Thymus (tissue), 11 donors: Measurements from ENCODE around the gene KDM2B. TPM values are rescaled to one million over a fixed set of nuclear protein-coding genes. Genes with fewer than 3 reads are reported as not detected.
"Not testable (repeated sequence)": the region's sequence is repeated elsewhere in the genome, so short reads cannot be mapped to it uniquely, and the experiment has no call there.

ENCODE experiments used
- DNase-seq, 9 donors: peaks; one replicate each; pipeline ENCODE4 v3.0.0-alpha.2; 2013; ENCODE audit warnings: low spot score in 9 of 9, low read depth in 6 of 9, missing footprints in 1 of 9
- H3K27ac ChIP-seq, 2 donors: one replicate each; pipeline ENCODE4 v1.5.1; 2013; ENCODE audit warnings: control low read depth in 1 of 2, low read depth in 1 of 2, low read length in 1 of 2, mild to moderate bottlenecking in 1 of 2, moderate library complexity in 1 of 2
- H3K27me3 ChIP-seq, 2 donors: one replicate each; pipeline ENCODE4 v1.5.1; 2013; ENCODE audit warnings: low read length in 1 of 2; ENCODE audit not compliant: control insufficient read depth in 2 of 2, insufficient read depth in 1 of 2
- H3K36me3 ChIP-seq, 2 donors: one replicate each; pipeline ENCODE4 v1.5.1; 2013; ENCODE audit warnings: low read length in 1 of 2, mild to moderate bottlenecking in 1 of 2, moderate library complexity in 1 of 2; ENCODE audit not compliant: control insufficient read depth in 2 of 2, insufficient read depth in 2 of 2
- H3K4me1 ChIP-seq, 2 donors: one replicate each; pipeline ENCODE4 v1.5.1; 2013; ENCODE audit warnings: low read length in 2 of 2; ENCODE audit not compliant: control insufficient read depth in 2 of 2, insufficient read depth in 2 of 2
- H3K4me3 ChIP-seq, 2 donors: one replicate each; pipeline ENCODE4 v1.5.1; 2013; ENCODE audit warnings: low read length in 2 of 2, control low read depth in 1 of 2, mild to moderate bottlenecking in 1 of 2
- H3K9me3 ChIP-seq, 2 donors: one replicate each; pipeline ENCODE4 v1.5.1; 2013; ENCODE audit warnings: low read length in 1 of 2, mild to moderate bottlenecking in 1 of 2; ENCODE audit not compliant: control insufficient read depth in 2 of 2, insufficient read depth in 1 of 2
- WGBS: extraction: QIAGEN DNeasy Blood & Tissue Kit; methylation state at CpG from one replicate; pipeline ENCODE4 v1.1.7; 2013; 5-methylcytosine and 5-hydroxymethylcytosine counted together
- polyA plus RNA-seq: library from polyadenylated mRNA; stranded (reverse); fragments of 200-250 nt; gene quantifications from one replicate; pipeline ENCODE4 v1.2.3, GENCODE V29; 2013
- total RNA-seq: library from RNA; stranded (reverse); fragments of 120-200 nt; gene quantifications from one replicate; pipeline ENCODE4 v1.2.4, GENCODE V29; 2013
- donor health status: healthy.

Gene KDM2B
- total and polyA plus RNA-seq, 2 donors = 25.9 to 26.4 TPM

GRCh38 chr12:121490401-121491281 lies 90.2 kb downstream of the KDM2B start:
- Histone ChIP-seq H3K4me1 (peaks cover 10 to 22% of the 10 kb centered on the region in 2 donors), H3K9me3 (no peaks in the 10 kb centered on the region), H3K4me3 (peak overlapping the region in 1 of 2 donors; percentile 41), H3K27me3 (no peaks in the 10 kb centered on the region), H3K27ac (peak overlapping the region; percentile 31 to 81), H3K36me3 (peaks cover 16 to 17% of the 10 kb centered on the region in 2 donors)
- DNase-seq = peak in 6 of 9 donors; percentile 34 to 83 (median 55)
- WGBS = 39% methylated on average over 15 of the region's 15 CpGs

- Histone ChIP-seq H3K9me3 (no peaks in the 10 kb centered on the region), H3K27ac (no peak overlapping the region), H3K4me1 (peaks cover 10 to 22% of the 10 kb centered on the region in 2 donors), H3K36me3 (peaks cover 13 to 16% of the 10 kb centered on the region in 2 donors), H3K4me3 (no peak overlapping the region), H3K27me3 (no peaks in the 10 kb centered on the region)
- 95% methylated on average over 16 of the region's 16 CpGs for WGBS
- no peak for DNase-seq
These were observed 90.9 kb downstream of the KDM2B start for GRCh38 chr12:121489874-121490273.

- H3K9me3 ChIP-seq = no peaks in the 10 kb centered on the region
- no peak overlapping the region for H3K27ac ChIP-seq
- peaks cover 0 to 3% of the 10 kb centered on the region in 2 donors for H3K4me1 ChIP-seq
- no peak for DNase-seq
- H3K36me3 ChIP-seq = peaks cover 15 to 18% of the 10 kb centered on the region in 2 donors
- 98% methylated on average over 6 of the region's 6 CpGs for WGBS
- no peak overlapping the region for H3K4me3 ChIP-seq
- no peaks in the 10 kb centered on the region for H3K27me3 ChIP-seq
These were observed 95.9 kb downstream of the KDM2B start for GRCh38 chr12:121484967-121485366.

- WGBS = 98% methylated on average over 5 of the region's 5 CpGs
- DNase-seq, H3K27me3 ChIP-seq, H3K27ac ChIP-seq, H3K4me3 ChIP-seq, H3K4me1 ChIP-seq, H3K9me3 ChIP-seq: not testable (repeated sequence)
- H3K36me3 ChIP-seq = peaks cover 12 to 14% of the 10 kb centered on the region in 2 donors
These were observed 96.3 kb downstream of the KDM2B start for GRCh38 chr12:121484564-121484963.

- H3K9me3 ChIP-seq = no peaks in the 10 kb centered on the region
- H3K4me3 ChIP-seq = no peak overlapping the region
- no peak overlapping the region for H3K27ac ChIP-seq
- no peak for DNase-seq
- peaks cover 10 to 14% of the 10 kb centered on the region in 2 donors for H3K36me3 ChIP-seq
- H3K27me3 ChIP-seq = no peaks in the 10 kb centered on the region
- no peaks in the 10 kb centered on the region for H3K4me1 ChIP-seq
- WGBS = 96% methylated on average over 4 of the region's 4 CpGs
These were observed 96.9 kb downstream of the KDM2B start for GRCh38 chr12:121483949-121484348.

GRCh38 chr12:121476477-121476876 lies 104.3 kb downstream of the KDM2B start:
- WGBS = 97% methylated on average over 3 of the region's 3 CpGs
- no peak overlapping the region for H3K27ac ChIP-seq

GRCh38 chr12:121475279-121475678 lies 105.5 kb downstream of the KDM2B start:
- no peaks in the 10 kb centered on the region for H3K9me3 ChIP-seq
- 97% methylated on average over 2 of the region's 2 CpGs for WGBS

More at GRCh38 chr12:121476477-121476876, 104.3 kb downstream of the KDM2B start:
- Histone ChIP-seq H3K4me1 (no peaks in the 10 kb centered on the region), H3K9me3 (no peaks in the 10 kb centered on the region), H3K36me3 (no peaks in the 10 kb centered on the region), H3K4me3 (no peak overlapping the region), H3K27me3 (no peaks in the 10 kb centered on the region)
- no peak for DNase-seq

GRCh38 chr12:121472150-121472905 lies 108.5 kb downstream of the KDM2B start:
- 97% methylated on average over 7 of the region's 7 CpGs for WGBS

More at GRCh38 chr12:121475279-121475678, 105.5 kb downstream of the KDM2B start:
- no peak for DNase-seq
- Histone ChIP-seq H3K4me1 (no peaks in the 10 kb centered on the region), H3K27ac (no peak overlapping the region), H3K27me3 (no peaks in the 10 kb centered on the region), H3K4me3 (no peak overlapping the region), H3K36me3 (no peaks in the 10 kb centered on the region)

GRCh38 chr12:121470751-121471150 lies 110.1 kb downstream of the KDM2B start:
- H3K9me3 ChIP-seq = no peaks in the 10 kb centered on the region

More at GRCh38 chr12:121472150-121472905, 108.5 kb downstream of the KDM2B start:
- no peak overlapping the region for H3K4me3 ChIP-seq
- no peak for DNase-seq
- H3K27ac ChIP-seq = no peak overlapping the region
- no peaks in the 10 kb centered on the region for H3K36me3 ChIP-seq
- no peaks in the 10 kb centered on the region for H3K9me3 ChIP-seq
- peaks cover 0 to 7% of the 10 kb centered on the region in 2 donors for H3K4me1 ChIP-seq
- peaks cover 0 to 4% of the 10 kb centered on the region in 2 donors for H3K27me3 ChIP-seq

More at GRCh38 chr12:121470751-121471150, 110.1 kb downstream of the KDM2B start:
- 99% methylated on average over 2 of the region's 2 CpGs for WGBS
- DNase-seq = no peak
- H3K4me3 ChIP-seq = no peak overlapping the region
- peaks cover 4 to 12% of the 10 kb centered on the region in 2 donors for H3K4me1 ChIP-seq
- H3K36me3 ChIP-seq = no peaks in the 10 kb centered on the region
- H3K27ac ChIP-seq = no peak overlapping the region
- peaks cover 0 to 4% of the 10 kb centered on the region in 2 donors for H3K27me3 ChIP-seq
